Measurements from ENCODE around the gene RTEL1. TPM values are rescaled to one million over a fixed set of nuclear protein-coding genes. Genes with fewer than 3 reads are reported as not detected.
A peak's percentile ranks its signal among the peaks of the same experiment; 100 is the strongest.

Gene RTEL1
- total RNA-seq, 6 experiments from 2014 or later, result 9.6 to 16.3 (median 12.4) TPM

- Histone ChIP-seq H3K4me3 (no peak overlapping the region), H3K4me1 (peaks cover 0 to 4% (median 1%) of the 10 kb centered on the region in 4 donors), H3K36me3 (peaks cover 0 to 20% (median 4%) of the 10 kb centered on the region in 4 donors), H3K9me3 (no peaks in the 10 kb centered on the region), H3K27ac (no peak overlapping the region), H3K27me3 (no peaks in the 10 kb centered on the region)
- DNase-seq, result no peak
- no CpG with 5 or more reads among the region's 22 CpGs for WGBS (ENCODE audit: insufficient coverage, low coverage, low lambda C conversion rate, missing lambda C conversion rate)
- ATAC-seq, result no peak
- intact Hi-C loops (cut with DNase I), result no loop called here
- no peak for TF ChIP-seq POLR2A (IDR thresholded peaks at IDR 0.05)
- TF ChIP-seq CTCF (IDR thresholded peaks at IDR 0.05), result no peak
Observed at GRCh38 chr20:63664143-63664851, 6.2 kb downstream of the RTEL1 start.

- peak in 1 of 4 donors; percentile 16 for ATAC-seq
- peaks cover 0 to 20% (median 4%) of the 10 kb centered on the region in 4 donors for H3K36me3 ChIP-seq
Observed at GRCh38 chr20:63664861-63665594, 6.9 kb downstream of the RTEL1 start.

GRCh38 chr20:63665708-63666107, 7.6 kb downstream of the RTEL1 start:
- TF ChIP-seq POLR2A (IDR thresholded peaks at IDR 0.05), result no peak
- no peak for TF ChIP-seq CTCF (IDR thresholded peaks at IDR 0.05)
- Histone ChIP-seq H3K9me3 (no peaks in the 10 kb centered on the region), H3K4me1 (no peaks in the 10 kb centered on the region), H3K27ac (no peak overlapping the region), H3K4me3 (no peak overlapping the region), H3K36me3 (peaks cover 0 to 20% (median 4%) of the 10 kb centered on the region in 4 donors), H3K27me3 (no peaks in the 10 kb centered on the region)
- intact Hi-C loops (cut with DNase I), result no loop called here
- 100% methylated on average over 1 of the region's 14 CpGs for WGBS (ENCODE audit: insufficient coverage, low coverage, low lambda C conversion rate, missing lambda C conversion rate)
- no peak for DNase-seq
- no peak for ATAC-seq

More at GRCh38 chr20:63664861-63665594, 6.9 kb downstream of the RTEL1 start:
- intact Hi-C loops (cut with DNase I), result no loop called here
- Histone ChIP-seq H3K4me1 (no peaks in the 10 kb centered on the region), H3K9me3 (no peaks in the 10 kb centered on the region), H3K27ac (no peak overlapping the region), H3K27me3 (no peaks in the 10 kb centered on the region), H3K4me3 (no peak overlapping the region)
- DNase-seq, result no peak
- TF ChIP-seq CTCF (IDR thresholded peaks at IDR 0.05), result no peak
- no peak for TF ChIP-seq POLR2A (IDR thresholded peaks at IDR 0.05)
- WGBS (ENCODE audit: insufficient coverage, low coverage, low lambda C conversion rate, missing lambda C conversion rate), result 43% methylated on average over 1 of the region's 18 CpGs

GRCh38 chr20:63667858-63668257, 9.7 kb downstream of the RTEL1 start:
- no peak for TF ChIP-seq POLR2A (IDR thresholded peaks at IDR 0.05)
- no peak for TF ChIP-seq CTCF (IDR thresholded peaks at IDR 0.05)

More at GRCh38 chr20:63667858-63668257, 9.7 kb downstream of the RTEL1 start:
- Histone ChIP-seq H3K27me3 (no peaks in the 10 kb centered on the region), H3K36me3 (peaks cover 0 to 9% (median under 1%) of the 10 kb centered on the region in 4 donors), H3K9me3 (no peaks in the 10 kb centered on the region), H3K4me1 (no peaks in the 10 kb centered on the region), H3K4me3 (no peak overlapping the region), H3K27ac (no peak overlapping the region)
- WGBS (ENCODE audit: insufficient coverage, low coverage, low lambda C conversion rate, missing lambda C conversion rate), result 96% methylated on average over 13 of the region's 16 CpGs
- intact Hi-C loops (cut with DNase I), result no loop called here
- DNase-seq, result no peak
- peak in 1 of 4 donors; percentile 6 for ATAC-seq

All from right lobe of liver (tissue), 6 donors.